ENCODE data around the gene CDH23. TPM values are rescaled to one million over a fixed set of nuclear protein-coding genes. Genes with fewer than 3 reads are reported as not detected.

CDH23 gene
- total RNA-seq, 1 donor from 2014 or later: 1.3 TPM

- Mint-ChIP-seq H3K4me3 (no peak overlapping the region), H3K27me3 (no peaks in the 10 kb centered on the region), H3K4me1 (no peaks in the 10 kb centered on the region), H3K9me3 (no peaks in the 10 kb centered on the region), H3K36me3 (ENCODE audit: low read depth) (peaks cover 4% of the 10 kb centered on the region), H3K27ac (no peak overlapping the region)
- no peak for DNase-seq
- intact Hi-C loops (cut with micrococcal nuclease): no loop called here
Measured at GRCh38 chr10:71361581-71361980, 35.1 kb upstream of the CDH23 start.

DNA sequence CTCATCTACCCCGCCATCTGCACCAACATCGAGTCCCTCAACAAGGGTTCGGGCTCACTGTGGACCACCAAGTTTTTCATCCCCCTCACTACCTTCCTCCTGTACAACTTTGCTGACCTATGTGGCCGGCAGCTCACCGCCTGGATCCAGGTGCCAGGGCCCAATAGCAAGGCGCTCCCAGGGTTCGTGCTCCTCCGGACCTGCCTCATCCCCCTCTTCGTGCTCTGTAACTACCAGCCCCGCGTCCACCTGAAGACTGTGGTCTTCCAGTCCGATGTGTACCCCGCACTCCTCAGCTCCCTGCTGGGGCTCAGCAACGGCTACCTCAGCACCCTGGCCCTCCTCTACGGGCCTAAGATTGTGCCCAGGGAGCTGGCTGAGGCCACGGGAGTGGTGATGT, 34.6 kb upstream of the CDH23 start:
- Mint-ChIP-seq H3K27ac (no peak overlapping the region), H3K9me3 (no peaks in the 10 kb centered on the region), H3K4me3 (no peak overlapping the region), H3K4me1 (no peaks in the 10 kb centered on the region), H3K27me3 (no peaks in the 10 kb centered on the region), H3K36me3 (ENCODE audit: low read depth) (peaks cover 4% of the 10 kb centered on the region)
- intact Hi-C loops (cut with micrococcal nuclease): no loop called here
- no peak for DNase-seq

- intact Hi-C loops (cut with micrococcal nuclease): no loop called here
- H3K4me3 Mint-ChIP-seq: no peak overlapping the region
Measured at GRCh38 chr10:71363936-71364335, 32.8 kb upstream of the CDH23 start.

DNA sequence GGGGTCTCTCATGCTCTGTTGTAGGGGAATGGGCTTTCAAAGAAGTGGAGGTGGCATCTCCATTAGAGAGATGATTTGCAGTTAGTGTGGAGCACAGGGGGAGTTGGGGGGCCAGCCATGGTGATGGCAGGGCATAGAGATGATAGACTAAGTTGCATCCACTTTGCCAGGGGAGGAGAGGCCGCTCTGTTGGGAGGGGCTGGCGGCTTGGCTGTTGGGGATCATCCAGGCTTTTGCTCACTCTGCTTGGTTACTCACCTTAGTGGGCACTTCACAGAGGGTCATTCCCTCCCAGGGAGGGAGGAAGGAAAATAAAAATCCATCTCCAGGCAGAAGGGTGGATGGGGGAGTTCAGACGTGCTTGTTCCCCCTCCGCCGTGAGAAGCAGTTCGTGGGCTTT, 31.4 kb upstream of the CDH23 start:
- no peaks in the 10 kb centered on the region for H3K9me3 Mint-ChIP-seq
- H3K36me3 Mint-ChIP-seq (ENCODE audit: low read depth): peaks cover 2% of the 10 kb centered on the region
- no peak for DNase-seq
- no peak overlapping the region for H3K4me3 Mint-ChIP-seq
- no peaks in the 10 kb centered on the region for H3K27me3 Mint-ChIP-seq
- no peaks in the 10 kb centered on the region for H3K4me1 Mint-ChIP-seq
- peak overlapping the region; percentile 35 for H3K27ac Mint-ChIP-seq
- intact Hi-C loops (cut with micrococcal nuclease): no loop called here

More at GRCh38 chr10:71363936-71364335, 32.8 kb upstream of the CDH23 start:
- Mint-ChIP-seq H3K9me3 (no peaks in the 10 kb centered on the region), H3K4me1 (no peaks in the 10 kb centered on the region), H3K27me3 (no peaks in the 10 kb centered on the region), H3K36me3 (ENCODE audit: low read depth) (peaks cover 4% of the 10 kb centered on the region), H3K27ac (no peak overlapping the region)
- no peak for DNase-seq

- Mint-ChIP-seq H3K9me3 (no peaks in the 10 kb centered on the region), H3K4me3 (no peak overlapping the region), H3K27me3 (peaks cover 5% of the 10 kb centered on the region), H3K4me1 (no peaks in the 10 kb centered on the region), H3K27ac (no peak overlapping the region), H3K36me3 (ENCODE audit: low read depth) (peaks cover 2% of the 10 kb centered on the region)
- no peak for DNase-seq
- intact Hi-C loops (cut with micrococcal nuclease): no loop called here
Measured at GRCh38 chr10:71366690-71367089, 30.0 kb upstream of the CDH23 start.

DNA sequence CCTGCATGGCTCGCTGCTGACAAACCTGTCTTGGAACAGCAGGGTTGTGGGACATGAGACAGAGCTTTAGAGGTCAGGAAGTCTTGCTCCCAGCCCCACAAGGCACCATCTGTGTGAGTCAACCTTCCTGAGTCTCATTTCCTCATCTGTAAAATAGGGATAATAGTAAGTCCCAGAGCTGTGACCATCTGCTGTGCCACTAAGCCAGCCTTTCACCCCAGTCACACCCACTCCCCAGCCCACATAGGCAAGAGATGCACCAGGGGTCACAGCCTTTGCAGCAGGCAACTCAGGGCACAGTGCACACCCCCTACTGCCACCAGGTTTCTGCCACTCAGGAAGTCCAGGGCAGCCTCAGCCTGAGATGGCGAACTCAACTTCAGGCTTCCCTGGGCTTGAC, 29.4 kb upstream of the CDH23 start:
- no peaks in the 10 kb centered on the region for H3K4me1 Mint-ChIP-seq
- no peak for DNase-seq
- H3K36me3 Mint-ChIP-seq (ENCODE audit: low read depth): no peaks in the 10 kb centered on the region
- intact Hi-C loops (cut with micrococcal nuclease): no loop called here
- H3K9me3 Mint-ChIP-seq: no peaks in the 10 kb centered on the region
- no peak overlapping the region for H3K4me3 Mint-ChIP-seq
- no peak overlapping the region for H3K27ac Mint-ChIP-seq
- H3K27me3 Mint-ChIP-seq: peaks cover 6% of the 10 kb centered on the region

DNA sequence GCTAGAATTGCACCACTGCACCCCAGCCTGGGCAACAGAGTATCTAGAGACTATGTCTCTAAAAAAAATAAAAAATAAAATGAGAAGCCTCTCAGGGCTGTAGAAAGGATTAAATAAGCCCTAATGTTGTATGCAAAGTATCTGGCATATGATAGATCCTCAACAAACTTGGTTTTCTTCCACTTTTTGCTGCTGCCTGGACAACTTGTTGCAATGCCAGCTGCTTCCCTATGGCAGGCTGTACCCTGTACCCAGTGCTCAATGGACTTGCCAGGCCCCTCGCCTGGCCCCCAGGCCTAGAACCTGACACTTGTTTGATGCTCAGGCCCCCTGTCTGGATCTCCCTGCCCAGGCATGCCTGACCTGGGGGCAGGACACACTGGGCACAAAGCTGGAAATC, 28.5 kb upstream of the CDH23 start:
- DNase-seq: no peak
- Mint-ChIP-seq H3K4me3 (no peak overlapping the region), H3K27ac (no peak overlapping the region), H3K36me3 (ENCODE audit: low read depth) (no peaks in the 10 kb centered on the region), H3K27me3 (peaks cover 6% of the 10 kb centered on the region), H3K9me3 (no peaks in the 10 kb centered on the region), H3K4me1 (no peaks in the 10 kb centered on the region)
- intact Hi-C loops (cut with micrococcal nuclease): no loop called here

GRCh38 chr10:71368643-71369042, 28.1 kb upstream of the CDH23 start:
- Mint-ChIP-seq H3K36me3 (ENCODE audit: low read depth) (no peaks in the 10 kb centered on the region), H3K27ac (no peak overlapping the region), H3K9me3 (no peaks in the 10 kb centered on the region), H3K4me3 (no peak overlapping the region), H3K27me3 (peaks cover 6% of the 10 kb centered on the region), H3K4me1 (no peaks in the 10 kb centered on the region)
- no peak for DNase-seq
- intact Hi-C loops (cut with micrococcal nuclease): no loop called here

DNA sequence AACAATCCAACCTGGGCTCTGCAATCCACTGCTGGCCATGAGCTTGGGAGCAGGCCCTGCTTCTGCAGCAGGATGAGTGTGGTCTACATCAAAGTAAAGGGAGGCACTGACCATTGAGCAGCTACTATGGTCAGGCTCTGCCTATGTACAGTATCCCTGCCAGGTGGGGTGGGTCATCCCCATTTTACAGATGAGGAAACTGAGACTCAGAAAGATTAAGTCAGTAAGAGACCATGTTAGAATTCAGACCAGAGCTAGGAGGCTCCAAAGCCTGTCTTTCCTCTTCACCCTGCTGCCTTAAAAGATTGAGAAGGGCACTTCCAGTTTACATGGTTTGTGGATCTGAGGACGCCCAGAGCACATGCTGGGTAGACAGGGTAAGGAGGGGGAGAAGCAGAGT, 27.1 kb upstream of the CDH23 start:
- DNase-seq: no peak
- H3K4me1 Mint-ChIP-seq: no peaks in the 10 kb centered on the region
- H3K9me3 Mint-ChIP-seq: no peaks in the 10 kb centered on the region
- no peak overlapping the region for H3K4me3 Mint-ChIP-seq
- H3K27me3 Mint-ChIP-seq: peaks cover 6% of the 10 kb centered on the region
- intact Hi-C loops (cut with micrococcal nuclease): no loop called here
- H3K27ac Mint-ChIP-seq: no peak overlapping the region
- no peaks in the 10 kb centered on the region for H3K36me3 Mint-ChIP-seq (ENCODE audit: low read depth)

GRCh38 chr10:71370031-71370430, 26.7 kb upstream of the CDH23 start:
- Mint-ChIP-seq H3K4me3 (no peak overlapping the region), H3K9me3 (no peaks in the 10 kb centered on the region), H3K36me3 (ENCODE audit: low read depth) (no peaks in the 10 kb centered on the region), H3K27ac (no peak overlapping the region), H3K4me1 (no peaks in the 10 kb centered on the region), H3K27me3 (peaks cover 8% of the 10 kb centered on the region)
- intact Hi-C loops (cut with micrococcal nuclease): no loop called here
- no peak for DNase-seq

DNA sequence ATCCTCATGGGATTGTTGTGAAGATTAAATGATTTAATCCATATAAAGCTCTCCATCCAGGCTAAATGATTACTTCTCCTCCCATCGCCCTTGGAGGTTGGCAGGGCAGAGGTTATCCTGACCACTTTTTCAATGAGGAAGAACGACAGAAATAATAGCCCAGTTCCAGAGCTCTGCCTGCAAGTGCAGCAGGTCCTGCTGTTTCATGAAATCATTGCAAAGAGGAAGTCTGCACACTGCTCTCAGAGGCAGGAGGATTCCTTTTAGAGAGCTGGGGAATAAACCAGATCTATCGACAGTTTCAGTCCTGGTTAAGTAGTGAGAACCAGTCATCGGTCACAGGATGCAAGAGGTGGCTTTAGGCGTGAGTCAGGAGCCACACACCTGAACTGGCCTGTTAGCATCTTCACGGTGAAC, 25.0 kb upstream of the CDH23 start:
- H3K4me3 Mint-ChIP-seq: no peak overlapping the region
- H3K9me3 Mint-ChIP-seq: no peaks in the 10 kb centered on the region
- peaks cover 8% of the 10 kb centered on the region for H3K27me3 Mint-ChIP-seq
- no peak for DNase-seq
- no peaks in the 10 kb centered on the region for H3K36me3 Mint-ChIP-seq (ENCODE audit: low read depth)
- H3K27ac Mint-ChIP-seq: no peak overlapping the region
- intact Hi-C loops (cut with micrococcal nuclease): no loop called here
- H3K4me1 Mint-ChIP-seq: no peaks in the 10 kb centered on the region

DNA sequence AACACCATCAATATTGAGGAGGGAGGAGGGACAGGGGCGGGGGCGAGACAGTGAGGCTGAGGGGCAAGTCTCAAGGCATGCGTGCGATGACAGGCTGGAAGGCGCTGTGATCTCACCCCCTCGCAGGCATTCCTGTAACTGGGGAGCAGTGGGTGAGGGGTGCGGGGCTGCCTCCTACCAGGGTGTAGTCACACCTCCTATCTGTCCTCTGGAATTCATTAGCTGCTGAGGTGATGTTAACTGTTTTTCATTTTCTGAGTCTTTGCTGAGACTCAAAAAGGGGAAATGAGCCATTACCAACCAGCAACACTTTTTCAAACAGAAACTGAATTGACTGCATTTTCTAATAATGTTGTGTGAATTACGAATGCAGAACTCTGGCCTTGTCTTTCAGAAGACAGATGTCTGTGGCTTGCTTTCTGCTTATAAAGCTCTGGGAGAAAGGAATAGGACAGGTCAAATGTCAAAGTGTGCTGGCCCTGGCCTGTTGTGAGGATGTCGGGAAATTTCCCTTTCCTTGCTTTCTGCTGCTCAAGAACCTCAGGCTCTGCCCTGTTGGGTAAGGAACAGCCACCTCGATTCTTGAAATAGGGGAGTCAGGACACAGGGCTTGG, 23.7 kb upstream of the CDH23 start:
- no peak for DNase-seq
- H3K27me3 Mint-ChIP-seq: peaks cover 8% of the 10 kb centered on the region
- intact Hi-C loops (cut with micrococcal nuclease): no loop called here
- no peaks in the 10 kb centered on the region for H3K9me3 Mint-ChIP-seq
- H3K4me1 Mint-ChIP-seq: peaks cover 4% of the 10 kb centered on the region
- H3K36me3 Mint-ChIP-seq (ENCODE audit: low read depth): no peaks in the 10 kb centered on the region
- H3K4me3 Mint-ChIP-seq: no peak overlapping the region
- no peak overlapping the region for H3K27ac Mint-ChIP-seq

GRCh38 chr10:71374481-71375233, 22.1 kb upstream of the CDH23 start:
- no peak overlapping the region for H3K4me3 Mint-ChIP-seq
- intact Hi-C loops (cut with micrococcal nuclease): no loop called here

GRCh38 chr10:71375952-71376351, 20.8 kb upstream of the CDH23 start:
- intact Hi-C loops (cut with micrococcal nuclease): loop anchor here (2.0 kb wide), 1 partner anchor 57 kb away; the partner anchor contains the start of gene SLC29A3
- H3K9me3 Mint-ChIP-seq: no peaks in the 10 kb centered on the region
- no peaks in the 10 kb centered on the region for H3K36me3 Mint-ChIP-seq (ENCODE audit: low read depth)
- peaks cover 7% of the 10 kb centered on the region for H3K27me3 Mint-ChIP-seq
- no peak for DNase-seq
- peak overlapping the region; percentile 60 for H3K4me3 Mint-ChIP-seq
- peaks cover 4% of the 10 kb centered on the region for H3K4me1 Mint-ChIP-seq
- H3K27ac Mint-ChIP-seq: peak overlapping the region; percentile 13

More at GRCh38 chr10:71374481-71375233, 22.1 kb upstream of the CDH23 start:
- DNase-seq: no peak
- H3K27me3 Mint-ChIP-seq: peaks cover 8% of the 10 kb centered on the region
- H3K9me3 Mint-ChIP-seq: no peaks in the 10 kb centered on the region
- no peaks in the 10 kb centered on the region for H3K36me3 Mint-ChIP-seq (ENCODE audit: low read depth)
- no peak overlapping the region for H3K27ac Mint-ChIP-seq
- H3K4me1 Mint-ChIP-seq: peaks cover 4% of the 10 kb centered on the region

Data from activated CD4-positive, alpha-beta T cell treated with anti-CD3 and anti-CD28 coated beads, Interleukin-2, amount 10 ng/mL, durations not matched to agents 24 days and 14 days (primary cell).